IPS-18a (cell line): Measurements from ENCODE around the gene LDLRAD2.

ENCODE experiments used
- H3K27ac ChIP-seq: one replicate; pipeline ENCODE4 v1.5.1; 2013; ENCODE audit warnings: low read length
- H3K27me3 ChIP-seq: one replicate; pipeline ENCODE4 v1.6.1; 2013; ENCODE audit warnings: mild to moderate bottlenecking, low read length; ENCODE audit not compliant: control insufficient read depth, insufficient read depth
- H3K36me3 ChIP-seq: one replicate; pipeline ENCODE4 v1.6.1; 2013; ENCODE audit warnings: low read depth, low read length; ENCODE audit not compliant: control insufficient read depth
- H3K4me1 ChIP-seq: one replicate; pipeline ENCODE4 v1.6.1; 2013; ENCODE audit warnings: low read depth, low read length; ENCODE audit not compliant: control insufficient read depth
- H3K4me3 ChIP-seq: one replicate; pipeline ENCODE4 v1.5.1; 2013; ENCODE audit warnings: low read length
- H3K9ac ChIP-seq: one replicate; pipeline ENCODE4 v1.6.1; 2013; ENCODE audit warnings: mild to moderate bottlenecking, low read length, moderate library complexity
- H3K9me3 ChIP-seq: one replicate; pipeline ENCODE4 v1.6.1; 2013; ENCODE audit warnings: low read depth, low read length; ENCODE audit not compliant: control insufficient read depth

The LDLRAD2 gene

DNA sequence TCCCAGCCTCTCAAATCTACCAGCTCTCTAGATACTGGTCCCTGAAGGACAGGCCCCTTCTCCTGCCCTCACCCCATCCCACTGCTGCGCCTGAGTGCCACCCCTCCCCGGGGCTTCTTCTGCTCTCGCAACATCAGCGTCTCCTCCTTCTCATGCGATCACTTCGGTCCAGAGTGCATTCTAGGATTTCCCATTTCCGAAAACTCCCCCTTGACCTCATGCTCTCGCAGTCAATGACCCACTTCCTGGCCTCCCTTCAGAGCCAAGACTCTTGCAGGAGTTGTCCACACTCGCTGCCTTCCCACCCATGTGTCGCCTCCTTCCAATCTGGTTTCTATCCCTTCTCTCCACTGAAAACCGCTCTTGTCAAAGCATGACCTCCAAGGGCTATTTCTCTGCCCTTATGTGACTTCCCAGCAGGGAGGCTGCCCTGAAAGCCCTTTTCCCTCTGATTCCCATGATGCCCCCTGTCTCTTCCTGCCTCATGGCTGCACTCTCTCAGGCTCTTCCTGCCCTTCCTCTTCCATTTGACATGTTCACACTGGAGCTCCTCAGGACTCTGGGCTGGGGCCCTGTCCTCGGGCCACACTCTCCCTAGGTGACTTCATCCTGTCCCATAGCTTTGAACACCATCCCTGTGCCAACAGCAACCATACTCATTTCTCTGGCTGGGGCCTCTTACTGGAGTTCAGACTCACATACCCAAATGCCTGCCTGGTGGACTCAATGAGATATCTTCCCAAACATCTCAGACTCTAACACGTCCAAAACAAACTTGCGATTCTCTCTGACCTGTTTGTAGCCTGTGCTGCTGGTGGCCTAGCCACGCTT is 46.0 kb downstream of the LDLRAD2 start:
- Histone ChIP-seq H3K9ac (no peak overlapping the region), H3K36me3 (peaks cover 39% of the 10 kb centered on the region), H3K4me1 (no peaks in the 10 kb centered on the region), H3K27ac (no peak overlapping the region), H3K4me3 (no peak overlapping the region), H3K27me3 (no peaks in the 10 kb centered on the region), H3K9me3 (no peaks in the 10 kb centered on the region)

DNA sequence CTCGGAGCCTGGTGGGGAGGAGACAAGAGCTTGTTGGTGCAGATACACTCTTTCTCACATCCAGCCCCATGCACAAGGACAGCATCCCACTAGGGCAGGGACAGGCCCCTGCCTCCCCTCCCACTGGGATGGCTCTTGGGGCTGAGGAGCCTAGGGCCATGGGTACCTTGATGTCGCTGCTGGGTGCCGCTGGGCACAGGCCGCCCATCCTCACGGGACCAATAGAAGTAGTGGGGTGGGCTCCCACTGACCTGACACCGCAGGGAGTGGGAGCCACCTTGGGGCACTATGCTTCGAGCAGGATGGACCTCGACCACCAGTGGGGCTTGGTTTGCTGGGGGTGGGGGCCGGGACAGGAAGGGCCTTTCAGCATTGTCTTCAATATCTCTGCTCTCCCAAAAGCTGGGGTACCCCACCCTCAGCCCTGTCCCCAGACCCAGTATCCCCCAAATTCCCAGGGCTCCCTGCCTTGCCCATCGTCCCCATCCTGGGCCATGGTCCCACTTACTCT is 47.7 kb downstream of the LDLRAD2 start:
- Histone ChIP-seq H3K9ac (no peak overlapping the region), H3K4me1 (no peaks in the 10 kb centered on the region), H3K4me3 (no peak overlapping the region), H3K27me3 (no peaks in the 10 kb centered on the region), H3K36me3 (peaks cover 41% of the 10 kb centered on the region), H3K9me3 (no peaks in the 10 kb centered on the region), H3K27ac (no peak overlapping the region)

DNA sequence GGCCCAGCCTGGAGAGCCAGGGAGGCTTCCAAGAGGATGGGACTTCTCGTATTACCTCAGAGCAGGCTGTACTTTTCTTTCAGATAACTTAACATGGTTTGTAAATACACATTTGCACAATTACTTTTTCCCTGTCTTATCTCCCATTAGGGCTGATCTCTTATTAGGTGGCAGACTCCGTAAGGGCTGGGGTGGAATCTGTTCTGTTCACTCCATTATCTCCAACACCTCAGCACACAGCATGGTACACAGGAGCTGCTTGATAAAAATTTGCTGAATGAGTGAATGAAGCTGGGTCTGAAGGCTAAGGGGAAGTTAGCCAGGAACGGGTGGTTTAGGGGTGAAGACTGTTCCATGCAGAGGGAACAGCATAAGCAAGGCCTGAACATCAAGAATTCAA is 48.9 kb downstream of the LDLRAD2 start:
- Histone ChIP-seq H3K27me3 (no peaks in the 10 kb centered on the region), H3K27ac (no peak overlapping the region), H3K9ac (no peak overlapping the region), H3K4me1 (peaks cover 7% of the 10 kb centered on the region), H3K4me3 (no peak overlapping the region), H3K36me3 (peaks cover 37% of the 10 kb centered on the region), H3K9me3 (no peaks in the 10 kb centered on the region)

DNA sequence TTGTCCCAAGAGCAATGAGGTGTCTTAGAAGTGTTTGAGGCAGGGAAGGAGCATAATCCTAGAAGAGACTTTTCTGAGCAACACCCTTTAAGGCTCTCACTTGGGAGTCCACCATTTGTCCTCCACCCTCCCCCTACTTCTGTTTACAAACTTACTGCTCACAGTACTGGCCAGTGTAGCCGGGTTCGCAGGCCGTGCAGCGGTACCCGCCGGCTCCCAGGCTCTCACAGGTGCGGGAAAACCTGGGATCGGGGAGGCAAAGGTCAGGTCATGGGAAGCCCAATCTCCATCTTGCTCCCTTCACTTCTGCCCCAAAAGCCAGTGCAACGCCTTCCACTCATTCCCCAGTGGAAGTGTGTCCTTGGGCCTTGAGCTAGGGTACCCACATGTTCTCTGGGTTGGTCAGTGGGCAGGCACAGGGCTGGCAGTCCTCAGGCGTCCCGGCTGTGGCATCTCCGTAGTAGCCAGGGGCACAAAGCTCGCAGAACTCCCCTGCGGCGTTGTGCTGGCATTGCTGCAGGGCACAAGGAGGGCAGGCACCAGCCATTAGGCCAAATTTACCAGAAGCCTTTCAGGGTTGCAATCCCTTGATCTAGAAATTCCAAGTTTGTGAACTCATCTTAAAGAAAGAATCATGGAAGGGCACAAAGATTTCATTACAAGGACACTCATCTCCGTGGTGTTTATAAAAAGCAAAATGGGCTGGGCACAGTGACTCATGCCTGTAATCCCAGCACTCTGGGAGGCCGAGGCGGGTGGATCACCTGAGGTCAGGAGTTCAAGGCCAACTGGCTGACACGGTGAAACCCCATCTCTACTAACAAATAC is 49.8 kb downstream of the LDLRAD2 start:
- peaks cover 15% of the 10 kb centered on the region for H3K4me1 ChIP-seq
- no peak overlapping the region for H3K9ac ChIP-seq
- H3K9me3 ChIP-seq, result no peaks in the 10 kb centered on the region
- H3K27me3 ChIP-seq, result no peaks in the 10 kb centered on the region
- peaks cover 33% of the 10 kb centered on the region for H3K36me3 ChIP-seq
- H3K4me3 ChIP-seq, result no peak overlapping the region
- no peak overlapping the region for H3K27ac ChIP-seq

DNA sequence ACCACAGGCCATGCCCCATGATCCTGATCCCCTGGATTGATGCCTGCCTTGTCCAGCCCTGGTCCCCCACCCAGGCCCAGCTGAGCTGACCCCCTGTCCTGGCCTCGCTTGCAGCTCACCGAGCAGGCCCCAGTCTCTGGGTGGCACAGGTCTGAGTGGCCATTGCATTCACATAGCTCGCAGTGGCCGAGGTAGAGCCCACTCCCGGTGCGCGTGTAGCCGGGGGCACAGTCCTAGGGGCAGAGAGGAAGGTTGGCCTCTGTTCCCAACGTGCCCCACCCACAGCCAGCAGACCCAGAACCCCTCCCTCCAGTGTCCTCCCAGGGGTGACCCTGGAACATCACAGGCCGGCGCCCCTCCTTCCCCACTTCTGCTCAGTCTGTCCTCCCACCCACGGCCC is 51.9 kb downstream of the LDLRAD2 start:
- H3K27ac ChIP-seq, result no peak overlapping the region
- H3K27me3 ChIP-seq, result no peaks in the 10 kb centered on the region
- no peak overlapping the region for H3K9ac ChIP-seq
- peaks cover 15% of the 10 kb centered on the region for H3K4me1 ChIP-seq
- H3K36me3 ChIP-seq, result peaks cover 21% of the 10 kb centered on the region
- no peak overlapping the region for H3K4me3 ChIP-seq
- H3K9me3 ChIP-seq, result no peaks in the 10 kb centered on the region

DNA sequence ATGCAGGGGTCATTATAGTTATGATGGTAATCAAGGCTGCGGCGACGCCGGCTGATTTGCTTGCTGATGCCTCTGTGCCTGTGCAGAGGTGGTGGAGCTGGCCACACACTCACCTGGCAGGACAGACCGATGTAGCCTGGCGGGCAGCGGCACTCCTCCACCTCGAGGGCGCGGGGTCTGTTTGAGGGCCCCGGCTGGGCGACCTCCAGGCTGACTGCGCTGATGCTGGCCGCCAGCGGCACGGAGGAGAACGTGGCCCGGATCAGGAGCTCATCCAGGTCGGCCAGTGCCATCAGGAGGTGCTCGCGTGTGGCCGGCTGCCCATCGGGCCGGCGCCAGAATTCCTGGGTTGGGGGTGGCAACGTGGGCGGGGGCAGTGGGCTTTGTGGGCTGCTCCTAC is 52.7 kb downstream of the LDLRAD2 start:
- Histone ChIP-seq H3K27ac (no peak overlapping the region), H3K4me1 (peaks cover 15% of the 10 kb centered on the region), H3K9ac (no peak overlapping the region), H3K9me3 (no peaks in the 10 kb centered on the region), H3K4me3 (no peak overlapping the region), H3K36me3 (peaks cover 21% of the 10 kb centered on the region), H3K27me3 (no peaks in the 10 kb centered on the region)

DNA sequence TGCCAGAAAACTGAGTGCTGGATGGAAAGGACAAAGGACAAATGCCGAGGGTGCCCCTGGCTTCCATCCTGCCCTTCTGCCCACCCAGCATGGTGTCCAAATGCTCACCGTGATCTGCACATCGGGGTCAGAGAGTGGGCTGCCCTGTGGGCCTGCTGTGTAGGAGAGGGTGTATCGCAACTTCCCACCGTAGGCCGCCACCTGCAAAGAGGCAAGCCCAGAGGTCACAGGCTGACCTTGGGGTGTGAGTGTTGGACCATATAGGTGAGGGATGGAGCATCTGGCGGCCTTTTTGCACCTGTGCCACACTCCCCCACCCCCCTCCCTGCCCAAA is 53.5 kb downstream of the LDLRAD2 start:
- Histone ChIP-seq H3K9me3 (no peaks in the 10 kb centered on the region), H3K27ac (no peak overlapping the region), H3K4me1 (peaks cover 15% of the 10 kb centered on the region), H3K4me3 (no peak overlapping the region), H3K36me3 (peaks cover 14% of the 10 kb centered on the region), H3K9ac (no peak overlapping the region), H3K27me3 (no peaks in the 10 kb centered on the region)

DNA sequence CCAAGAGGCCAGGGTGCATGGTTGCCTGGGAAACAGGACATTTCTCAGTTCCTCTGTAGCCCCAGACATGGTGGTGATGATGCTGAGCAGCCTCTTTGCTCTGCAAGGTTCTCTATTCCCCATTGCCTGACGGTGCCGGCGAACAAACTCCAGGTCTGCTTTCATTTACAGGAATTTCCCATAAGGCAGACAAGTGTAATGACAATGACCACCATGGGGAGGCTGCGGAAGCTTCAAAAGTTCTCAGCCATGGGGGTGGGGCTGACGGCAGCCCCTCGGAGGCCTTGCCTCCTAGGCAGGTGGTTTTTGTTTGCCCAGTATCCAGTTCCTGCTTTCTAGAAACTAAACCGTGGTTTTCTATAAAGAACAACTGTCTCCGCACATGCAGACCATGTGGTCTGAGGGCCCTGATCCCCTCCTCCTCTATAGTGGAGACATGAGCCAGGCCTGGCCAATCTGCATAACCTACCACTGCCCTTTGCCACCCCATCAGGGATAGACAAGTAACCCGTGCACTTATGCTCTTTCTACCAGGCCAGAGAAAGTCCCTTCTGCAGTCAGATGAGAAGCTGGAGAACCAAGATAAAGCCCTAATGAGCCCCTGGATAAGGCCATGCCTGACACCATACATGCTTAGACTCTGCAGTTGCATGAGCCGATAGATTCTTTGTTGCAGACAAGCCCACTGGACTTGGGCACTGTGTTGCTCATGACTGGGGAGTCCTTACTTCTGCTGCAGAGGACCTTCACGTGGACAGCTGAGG is 54.1 kb downstream of the LDLRAD2 start:
- H3K4me3 ChIP-seq, result no peak overlapping the region
- H3K4me1 ChIP-seq, result peaks cover 15% of the 10 kb centered on the region
- H3K9ac ChIP-seq, result no peak overlapping the region
- no peak overlapping the region for H3K27ac ChIP-seq
- no peaks in the 10 kb centered on the region for H3K27me3 ChIP-seq
- H3K9me3 ChIP-seq, result no peaks in the 10 kb centered on the region
- H3K36me3 ChIP-seq, result peaks cover 9% of the 10 kb centered on the region

DNA sequence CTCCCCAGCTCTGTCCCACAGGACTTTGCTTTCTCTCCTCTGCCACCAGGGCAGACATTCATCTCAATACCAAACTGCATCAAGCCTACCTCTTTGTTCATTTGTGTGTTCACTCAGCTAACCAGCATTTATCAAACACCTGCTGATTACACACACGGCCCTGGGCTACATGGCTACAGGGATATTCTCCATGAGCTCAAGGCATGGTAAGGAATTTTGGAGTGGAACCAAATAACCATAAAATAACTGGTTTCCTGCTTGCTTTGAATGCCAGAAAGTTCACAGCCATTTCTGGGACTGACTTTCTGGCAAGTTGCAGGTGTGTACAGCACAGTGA is 54.6 kb downstream of the LDLRAD2 start:
- H3K4me1 ChIP-seq, result peaks cover 15% of the 10 kb centered on the region
- no peaks in the 10 kb centered on the region for H3K27me3 ChIP-seq
- H3K9me3 ChIP-seq, result no peaks in the 10 kb centered on the region
- peaks cover 7% of the 10 kb centered on the region for H3K36me3 ChIP-seq
- no peak overlapping the region for H3K4me3 ChIP-seq
- H3K27ac ChIP-seq, result no peak overlapping the region
- no peak overlapping the region for H3K9ac ChIP-seq

DNA sequence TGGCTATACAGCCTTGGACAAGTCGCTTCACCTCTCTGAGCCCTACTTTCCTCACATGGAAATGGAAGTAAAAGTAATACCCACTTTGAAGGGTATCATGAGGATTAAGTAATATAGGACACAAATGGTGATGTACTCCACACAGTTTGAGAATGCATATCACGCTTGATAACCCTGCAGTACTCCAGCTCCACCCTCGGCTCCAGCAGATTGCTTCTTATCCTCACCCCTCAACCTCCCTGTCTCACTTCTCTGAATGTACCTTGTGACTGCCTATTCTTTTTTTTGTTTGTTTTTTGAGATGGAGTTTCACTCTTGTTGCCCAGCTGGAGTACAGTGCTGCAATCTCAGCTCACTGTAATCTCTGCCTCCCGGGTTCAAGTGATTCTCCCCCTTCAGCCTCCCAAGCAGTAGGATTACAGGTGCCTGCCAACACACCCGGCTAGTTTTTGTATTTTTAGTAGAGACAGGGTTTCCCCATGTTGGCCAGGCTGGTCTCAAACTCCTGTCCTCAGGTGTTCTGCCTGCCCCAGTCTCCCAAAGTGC is 55.5 kb downstream of the LDLRAD2 start:
- Histone ChIP-seq H3K36me3 (peaks cover 13% of the 10 kb centered on the region), H3K9me3 (no peaks in the 10 kb centered on the region), H3K27ac (no peak overlapping the region), H3K4me3 (no peak overlapping the region), H3K9ac (no peak overlapping the region), H3K4me1 (peaks cover 15% of the 10 kb centered on the region), H3K27me3 (no peaks in the 10 kb centered on the region)

DNA sequence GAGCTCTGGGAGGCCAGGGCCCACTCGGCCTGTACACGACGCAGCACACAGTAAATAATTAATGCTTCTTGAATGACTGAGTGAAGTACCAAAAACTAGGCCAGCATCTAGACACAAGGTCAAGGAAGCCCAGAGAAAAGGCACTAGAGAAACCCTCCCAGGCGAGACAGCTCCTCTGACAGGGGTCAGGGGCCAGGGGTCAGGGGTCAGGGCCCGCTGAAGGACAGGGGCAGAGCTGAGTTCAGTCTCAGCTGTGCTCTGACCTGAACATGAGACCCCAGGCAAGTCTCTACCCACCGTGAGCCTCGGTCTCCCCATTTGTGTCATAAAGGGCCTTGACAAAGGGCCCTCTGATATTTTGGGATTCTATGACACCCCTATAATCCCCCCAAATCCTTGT is 56.4 kb downstream of the LDLRAD2 start:
- H3K9ac ChIP-seq, result no peak overlapping the region
- no peak overlapping the region for H3K27ac ChIP-seq
- no peaks in the 10 kb centered on the region for H3K27me3 ChIP-seq
- no peak overlapping the region for H3K4me3 ChIP-seq
- peaks cover 15% of the 10 kb centered on the region for H3K4me1 ChIP-seq
- peaks cover 13% of the 10 kb centered on the region for H3K36me3 ChIP-seq
- H3K9me3 ChIP-seq, result no peaks in the 10 kb centered on the region
